ENCODE data around the gene ALKBH3.

Gene ALKBH3

GRCh38 chr11:43968719-43969118 lies 88.1 kb downstream of the ALKBH3 start:
- no peak for DNase-seq

- no peak for DNase-seq
Observed at GRCh38 chr11:43969543-43969942, 88.9 kb downstream of the ALKBH3 start.
